ENCODE results near the gene CCDC106. TPM values are rescaled to one million over a fixed set of nuclear protein-coding genes. Genes with fewer than 3 reads are reported as not detected.

CCDC106 gene
- total RNA-seq, 1 experiment from 2014 or later, result 17.4 TPM

DNA sequence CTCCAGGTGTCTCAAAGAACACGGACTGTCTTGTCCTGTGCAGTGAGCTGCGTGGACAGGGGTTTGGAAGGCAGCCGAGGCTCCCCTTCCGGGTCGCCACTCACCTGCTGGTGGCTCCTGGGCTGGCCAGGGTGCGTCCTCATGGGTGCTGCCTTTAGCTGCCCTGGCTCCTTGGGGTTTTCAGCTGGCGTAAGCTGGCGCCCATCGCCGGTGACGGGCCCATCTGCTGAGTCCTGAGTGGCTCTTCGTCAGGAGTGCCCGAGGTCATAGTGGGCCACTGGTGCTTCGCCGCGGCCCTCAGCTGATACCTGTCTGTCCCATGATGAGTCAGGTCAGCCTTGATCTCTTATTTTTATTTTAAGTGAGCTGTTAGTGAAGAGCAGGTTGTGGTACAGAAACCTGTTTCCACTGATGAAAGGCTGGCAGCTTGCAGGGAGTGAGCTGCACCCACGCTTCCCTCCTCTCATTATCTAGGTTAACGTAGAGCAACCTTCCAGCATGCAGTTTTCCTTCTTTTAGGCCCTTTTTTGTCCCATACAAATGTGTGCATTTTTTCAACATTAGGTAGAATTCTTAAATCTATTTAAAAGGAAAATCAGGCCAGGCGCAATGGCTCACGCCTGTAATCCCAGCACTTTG is 45.4 kb downstream of the CCDC106 start:
- BruUV-seq (replicated peaks), result no TSS peak
- ChIA-PET POLR2A (interaction anchor here (1.0 kb wide), 1 partner anchor 39 kb away, joined by 3 read pairs; no protein-coding TSS in a partner anchor), CTCF (interaction anchor here (0.8 kb wide), 1 partner anchor 39 kb away, joined by 3 read pairs; no protein-coding TSS in a partner anchor)
- no peaks in the 10 kb centered on the region for H3K27me3 Mint-ChIP-seq (ENCODE audit: insufficient read depth, unreplicated experiment)
- peaks cover 8% of the 10 kb centered on the region for H3K4me1 Mint-ChIP-seq (ENCODE audit: low read depth, unreplicated experiment)
- H3K27ac Mint-ChIP-seq (ENCODE audit: unreplicated experiment), result no peak overlapping the region
- Histone ChIP-seq H3K36me3 (ENCODE audit: control insufficient read depth, insufficient read depth, low read length) (peaks cover 14% of the 10 kb centered on the region), H3K27me3 (replicated peaks; ENCODE audit: control insufficient read depth, insufficient read depth, low read length) (no peaks in the 10 kb centered on the region), H3K4me1 (peaks cover 9% of the 10 kb centered on the region), H3K9me3 (no peaks in the 10 kb centered on the region), H3K4me3 (ENCODE audit: low read depth, low read length) (no peak overlapping the region)
- no peaks in the 10 kb centered on the region for H3K9me3 Mint-ChIP-seq (ENCODE audit: unreplicated experiment)
- intact Hi-C loops (cut with micrococcal nuclease; ENCODE audit: unreplicated experiment), result no loop called here
- peaks cover 96% of the 10 kb centered on the region for H3K36me3 Mint-ChIP-seq (ENCODE audit: insufficient read depth, unreplicated experiment)
- no peak overlapping the region for H3K4me3 Mint-ChIP-seq (ENCODE audit: unreplicated experiment)
- peak in 1 of 2 experiments; percentile 25 for DNase-seq
- TF ChIP-seq, protein P1, sequence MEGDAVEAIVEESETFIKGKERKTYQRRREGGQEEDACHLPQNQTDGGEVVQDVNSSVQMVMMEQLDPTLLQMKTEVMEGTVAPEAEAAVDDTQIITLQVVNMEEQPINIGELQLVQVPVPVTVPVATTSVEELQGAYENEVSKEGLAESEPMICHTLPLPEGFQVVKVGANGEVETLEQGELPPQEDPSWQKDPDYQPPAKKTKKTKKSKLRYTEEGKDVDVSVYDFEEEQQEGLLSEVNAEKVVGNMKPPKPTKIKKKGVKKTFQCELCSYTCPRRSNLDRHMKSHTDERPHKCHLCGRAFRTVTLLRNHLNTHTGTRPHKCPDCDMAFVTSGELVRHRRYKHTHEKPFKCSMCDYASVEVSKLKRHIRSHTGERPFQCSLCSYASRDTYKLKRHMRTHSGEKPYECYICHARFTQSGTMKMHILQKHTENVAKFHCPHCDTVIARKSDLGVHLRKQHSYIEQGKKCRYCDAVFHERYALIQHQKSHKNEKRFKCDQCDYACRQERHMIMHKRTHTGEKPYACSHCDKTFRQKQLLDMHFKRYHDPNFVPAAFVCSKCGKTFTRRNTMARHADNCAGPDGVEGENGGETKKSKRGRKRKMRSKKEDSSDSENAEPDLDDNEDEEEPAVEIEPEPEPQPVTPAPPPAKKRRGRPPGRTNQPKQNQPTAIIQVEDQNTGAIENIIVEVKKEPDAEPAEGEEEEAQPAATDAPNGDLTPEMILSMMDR (IDR thresholded peaks at IDR 0.05; ENCODE audit: insufficient read depth in 1 of 2, low read depth in 1 of 2, low read length in 1 of 2, severe bottlenecking in 1 of 2, unreplicated experiment in 1 of 2), result no peak

GRCh38 chr19:55694241-55694655 is 46.2 kb downstream of the CCDC106 start:
- Histone ChIP-seq H3K4me3 (ENCODE audit: low read depth, low read length) (no peak overlapping the region), H3K27me3 (replicated peaks; ENCODE audit: control insufficient read depth, insufficient read depth, low read length) (no peaks in the 10 kb centered on the region), H3K4me1 (peaks cover 2% of the 10 kb centered on the region), H3K9me3 (no peaks in the 10 kb centered on the region), H3K36me3 (ENCODE audit: control insufficient read depth, insufficient read depth, low read length) (peaks cover 14% of the 10 kb centered on the region)
- TF ChIP-seq, protein P1 (IDR thresholded peaks at IDR 0.05; ENCODE audit: insufficient read depth in 1 of 2, low read depth in 1 of 2, low read length in 1 of 2, severe bottlenecking in 1 of 2, unreplicated experiment in 1 of 2), result peak in 1 of 2 experiments; percentile 34
- peak; percentile 50 to 68 for DNase-seq
- no TSS peak for BruUV-seq (replicated peaks)
- no peak overlapping the region for H3K4me3 Mint-ChIP-seq (ENCODE audit: unreplicated experiment)
- ChIA-PET CTCF (interaction anchor here (0.8 kb wide), 1 partner anchor 40 kb away, joined by 3 read pairs; no protein-coding TSS in a partner anchor), POLR2A (interaction anchor here (1.0 kb wide), 1 partner anchor 40 kb away, joined by 3 read pairs; no protein-coding TSS in a partner anchor)
- H3K27ac Mint-ChIP-seq (ENCODE audit: unreplicated experiment), result no peak overlapping the region
- peaks cover under 1% of the 10 kb centered on the region for H3K4me1 Mint-ChIP-seq (ENCODE audit: low read depth, unreplicated experiment)
- intact Hi-C loops (cut with micrococcal nuclease; ENCODE audit: unreplicated experiment), result no loop called here
- H3K36me3 Mint-ChIP-seq (ENCODE audit: insufficient read depth, unreplicated experiment), result peaks cover 88% of the 10 kb centered on the region
- H3K27me3 Mint-ChIP-seq (ENCODE audit: insufficient read depth, unreplicated experiment), result no peaks in the 10 kb centered on the region
- H3K9me3 Mint-ChIP-seq (ENCODE audit: unreplicated experiment), result no peaks in the 10 kb centered on the region

DNA sequence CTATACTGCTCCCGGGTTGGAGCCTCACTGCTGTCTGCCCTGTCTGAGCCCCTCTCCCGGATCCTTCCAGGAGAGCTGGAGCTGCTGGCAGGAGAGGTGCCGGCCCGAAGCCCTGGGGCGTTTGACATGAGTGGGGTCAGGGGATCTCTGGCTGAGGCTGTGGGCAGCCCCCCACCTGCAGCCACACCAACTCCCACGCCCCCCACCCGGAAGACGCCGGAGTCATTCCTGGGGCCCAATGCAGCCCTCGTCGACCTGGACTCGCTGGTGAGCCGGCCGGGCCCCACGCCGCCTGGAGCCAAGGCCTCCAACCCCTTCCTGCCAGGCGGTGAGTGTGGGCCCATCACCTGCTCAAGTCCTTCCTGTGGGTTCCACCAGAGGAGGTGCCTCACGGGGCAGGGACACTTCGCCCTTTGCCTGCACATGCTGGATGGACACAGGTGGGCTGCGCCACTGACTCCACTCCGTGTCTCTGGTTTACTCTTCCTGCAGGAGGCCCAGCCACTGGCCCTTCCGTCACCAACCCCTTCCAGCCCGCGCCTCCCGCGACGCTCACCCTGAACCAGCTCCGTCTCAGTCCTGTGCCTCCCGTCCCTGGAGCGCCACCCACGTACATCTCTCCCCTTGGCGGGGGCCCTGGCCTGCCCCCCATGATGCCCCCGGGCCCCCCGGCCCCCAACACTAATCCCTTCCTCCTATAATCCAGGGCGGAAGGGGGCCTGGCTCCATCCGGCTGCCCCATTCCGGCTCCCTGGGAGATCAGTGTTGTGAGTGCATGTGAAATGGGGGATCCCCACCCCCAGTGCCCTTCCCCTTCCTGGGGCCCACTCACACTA is 46.9 kb downstream of the CCDC106 start:
- Histone ChIP-seq H3K9me3 (no peaks in the 10 kb centered on the region), H3K36me3 (ENCODE audit: control insufficient read depth, insufficient read depth, low read length) (peaks cover 12% of the 10 kb centered on the region), H3K4me1 (no peaks in the 10 kb centered on the region), H3K27me3 (replicated peaks; ENCODE audit: control insufficient read depth, insufficient read depth, low read length) (no peaks in the 10 kb centered on the region), H3K4me3 (ENCODE audit: low read depth, low read length) (no peak overlapping the region)
- H3K4me3 Mint-ChIP-seq (ENCODE audit: unreplicated experiment), result no peak overlapping the region
- no peaks in the 10 kb centered on the region for H3K9me3 Mint-ChIP-seq (ENCODE audit: unreplicated experiment)
- no peaks in the 10 kb centered on the region for H3K27me3 Mint-ChIP-seq (ENCODE audit: insufficient read depth, unreplicated experiment)
- TSS peak; percentile 53 for BruUV-seq (replicated peaks)
- ChIA-PET POLR2A (interaction anchor here (1.0 kb wide), 1 partner anchor 40 kb away, joined by 3 read pairs; no protein-coding TSS in a partner anchor), CTCF (no interaction called here)
- H3K36me3 Mint-ChIP-seq (ENCODE audit: insufficient read depth, unreplicated experiment), result peaks cover 82% of the 10 kb centered on the region
- peak in 1 of 2 experiments; percentile 31 for DNase-seq
- no peaks in the 10 kb centered on the region for H3K4me1 Mint-ChIP-seq (ENCODE audit: low read depth, unreplicated experiment)
- intact Hi-C loops (cut with micrococcal nuclease; ENCODE audit: unreplicated experiment), result no loop called here
- H3K27ac Mint-ChIP-seq (ENCODE audit: unreplicated experiment), result no peak overlapping the region
- TF ChIP-seq, protein P1 (IDR thresholded peaks at IDR 0.05; ENCODE audit: insufficient read depth in 1 of 2, low read depth in 1 of 2, low read length in 1 of 2, severe bottlenecking in 1 of 2, unreplicated experiment in 1 of 2), result no peak
